NCI-H69 (cell line): ENCODE measurements around the gene USO1.
"Not testable (repeated sequence)": the region's sequence is repeated elsewhere in the genome, so short reads cannot be mapped to it uniquely, and the experiment has no call there.

Source experiments
- DNase-seq: peaks from one replicate; lab custom pipeline; 2025; lab: John Stamatoyannopoulos, UW

USO1 gene

DNA sequence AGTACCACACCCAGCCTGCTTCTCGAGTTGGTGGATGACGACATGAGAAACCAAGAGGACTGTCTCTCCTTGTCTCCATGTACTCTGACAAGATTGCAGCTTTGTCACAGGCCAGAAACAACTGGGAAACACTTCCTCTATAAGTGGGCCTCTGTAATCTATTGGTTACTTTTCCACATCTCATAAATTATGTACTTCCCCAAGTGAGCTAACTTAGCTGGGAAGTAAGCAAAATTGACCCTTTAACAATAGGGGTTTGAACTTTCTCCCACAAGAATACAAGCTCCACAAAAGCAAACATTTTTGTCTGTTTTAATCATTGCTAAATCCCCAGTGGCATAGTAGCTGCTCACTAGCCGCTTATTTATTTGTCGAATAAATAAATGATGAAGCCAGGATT, 14.1 kb upstream of the USO1 start:
- no peak for DNase-seq

DNA sequence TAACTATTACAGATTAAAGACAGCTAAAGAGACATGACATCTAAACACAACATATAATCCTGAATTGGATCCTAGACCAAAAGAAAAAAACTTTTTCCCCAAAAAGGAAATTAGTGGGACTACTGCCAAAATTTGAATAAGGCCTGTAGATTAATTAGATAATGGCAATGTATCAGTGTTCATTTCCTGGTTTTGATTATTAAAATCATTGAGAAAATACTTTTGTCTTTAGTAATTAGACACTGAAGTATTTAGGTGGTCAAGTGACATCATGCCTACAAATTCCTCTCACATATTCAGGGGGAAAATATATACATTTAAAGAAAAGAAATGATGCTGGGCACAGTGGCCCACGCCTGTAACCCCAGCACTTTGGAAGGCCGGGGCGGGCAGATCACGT, 10.4 kb upstream of the USO1 start:
- DNase-seq, result no peak

- DNase-seq, result no peak
These were observed 9.7 kb upstream of the USO1 start for GRCh38 chr4:75714704-75715103.

DNA sequence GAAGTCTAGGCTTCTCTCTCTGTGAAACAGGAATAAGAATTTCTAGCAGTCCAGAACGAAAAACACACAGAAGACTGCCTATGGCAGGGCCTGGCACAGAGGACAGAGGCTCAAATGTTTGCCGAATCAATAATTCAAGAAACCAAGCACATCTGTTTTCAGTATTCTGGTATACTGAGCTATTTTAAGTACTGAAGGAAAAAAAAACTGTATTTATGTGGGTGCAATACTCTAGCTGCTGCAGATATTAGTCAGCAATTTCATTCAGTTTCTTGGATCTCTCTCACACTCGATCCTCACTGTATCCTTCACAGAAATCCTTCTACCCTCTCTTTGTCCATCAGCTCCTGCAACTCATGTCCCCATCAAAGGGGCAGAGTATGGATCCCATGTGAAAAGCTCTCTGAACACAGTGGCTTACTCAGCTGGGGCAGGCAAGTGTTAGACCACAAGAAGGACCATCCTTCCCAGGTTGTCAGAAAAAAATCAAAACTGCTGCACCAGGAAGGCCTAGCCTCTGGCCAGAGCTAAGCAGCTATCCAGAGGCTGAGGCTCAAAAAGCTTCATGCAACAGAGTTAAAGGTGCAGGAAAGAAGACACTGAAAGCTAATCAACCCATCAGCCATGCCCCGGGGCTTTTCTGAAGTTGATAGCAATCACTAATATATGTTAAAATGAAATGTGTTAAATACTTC, 9.1 kb upstream of the USO1 start:
- DNase-seq, result no peak

GRCh38 chr4:75716054-75716453, 8.3 kb upstream of the USO1 start:
- DNase-seq, result not testable (repeated sequence)

DNA sequence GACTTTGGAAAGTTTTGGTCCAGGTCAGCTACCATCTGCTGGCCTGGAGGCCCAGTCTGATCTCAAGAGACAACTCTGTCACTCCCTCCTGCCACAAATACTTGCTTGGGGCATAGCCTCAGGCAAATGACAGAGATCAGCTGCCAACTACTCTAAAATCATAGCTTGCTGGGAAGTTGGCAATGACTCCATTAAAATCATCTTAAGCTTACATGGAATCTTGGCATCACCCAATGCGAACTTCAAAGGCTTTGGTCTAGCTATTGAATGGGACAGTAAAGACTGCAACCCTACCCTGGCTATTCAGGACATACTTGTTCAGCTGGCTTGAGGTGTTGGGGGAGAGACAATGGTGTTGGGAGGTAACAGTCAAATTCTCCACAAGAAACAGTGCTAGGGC, 7.0 kb upstream of the USO1 start:
- DNase-seq, result no peak

DNA sequence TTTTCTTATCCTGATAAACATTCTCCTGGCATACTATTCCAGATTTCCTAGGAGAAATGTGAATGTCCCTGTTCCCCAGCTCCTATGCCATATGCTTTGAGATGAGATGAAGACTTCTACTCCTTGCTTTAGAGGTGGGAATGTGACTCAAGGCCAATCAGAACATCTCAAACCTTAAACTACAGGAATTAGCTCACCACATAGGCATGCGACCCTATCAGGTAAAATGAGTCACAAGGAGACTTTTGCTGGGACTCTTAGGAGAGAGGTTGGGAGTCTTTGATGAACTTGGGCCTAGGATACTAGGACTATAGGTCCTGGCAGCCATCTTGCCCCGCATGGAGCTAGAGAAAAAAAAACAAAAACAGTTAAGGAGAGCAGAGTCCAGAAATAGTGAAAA, 5.8 kb upstream of the USO1 start:
- DNase-seq, result no peak

DNA sequence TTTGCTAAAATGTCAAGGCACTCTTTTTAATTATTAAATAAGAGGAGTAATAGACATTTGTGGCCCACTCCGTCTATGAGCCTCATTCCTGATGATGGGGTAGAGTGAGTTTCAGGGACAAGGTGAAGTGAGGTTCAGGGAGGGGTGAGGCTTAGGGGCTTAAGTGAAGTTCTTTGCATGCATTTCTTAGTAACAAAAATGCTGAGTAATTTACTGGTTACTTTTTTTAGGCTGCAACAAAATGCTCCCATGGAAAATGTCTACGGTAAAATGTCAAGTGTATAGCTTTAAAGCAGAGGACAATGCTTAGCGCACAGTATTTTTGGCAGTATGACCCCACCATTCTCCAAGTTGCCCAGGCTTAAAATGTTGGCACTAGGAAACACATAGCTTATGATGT, 2.0 kb upstream of the USO1 start:
- no peak for DNase-seq

DNA sequence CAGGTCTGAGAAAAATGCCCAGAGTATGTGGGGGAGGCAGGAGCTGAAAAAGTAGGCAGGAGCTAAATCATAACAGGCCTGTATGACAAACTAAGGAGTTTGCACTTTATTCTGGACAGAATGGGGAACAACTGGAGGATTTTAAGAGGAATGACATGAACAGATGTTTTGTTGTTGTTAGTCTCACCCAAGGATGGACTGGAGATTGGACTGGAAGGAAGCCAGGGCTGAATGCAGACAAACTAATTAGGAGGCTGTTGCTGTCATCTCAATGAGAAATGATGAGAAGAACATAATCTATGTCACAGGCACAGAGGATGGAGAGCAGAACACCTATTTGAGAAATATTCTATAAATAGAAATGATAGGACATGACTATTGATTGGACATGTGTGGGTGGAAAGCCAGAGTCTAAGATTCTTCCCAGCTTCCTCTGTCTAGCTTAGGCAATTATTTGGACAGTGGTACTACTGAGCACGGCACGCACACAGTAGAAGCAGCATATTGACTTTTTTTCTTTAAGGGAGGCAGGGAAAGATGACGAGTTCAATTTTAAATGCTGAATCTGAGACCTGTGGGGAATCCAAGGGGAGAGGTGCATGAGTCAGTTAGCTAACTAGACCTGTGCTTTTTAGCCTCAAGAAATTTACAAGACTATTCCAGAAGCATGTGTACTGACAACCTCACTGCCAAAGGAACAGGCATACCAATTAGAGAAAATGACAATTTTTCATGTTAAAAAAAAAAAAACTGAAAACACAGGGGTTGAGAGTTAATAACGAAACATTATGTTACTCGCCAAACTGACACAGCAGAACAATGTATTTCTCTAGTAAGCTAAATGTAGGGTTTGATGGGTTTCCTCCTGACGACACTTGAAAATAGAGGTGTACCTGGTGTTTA, 963 bp upstream of the USO1 start:
- peak; percentile 62 for DNase-seq

- peak; percentile 65 for DNase-seq
These were observed 719 bp downstream of the USO1 start for GRCh38 chr4:75724867-75725724.

DNA sequence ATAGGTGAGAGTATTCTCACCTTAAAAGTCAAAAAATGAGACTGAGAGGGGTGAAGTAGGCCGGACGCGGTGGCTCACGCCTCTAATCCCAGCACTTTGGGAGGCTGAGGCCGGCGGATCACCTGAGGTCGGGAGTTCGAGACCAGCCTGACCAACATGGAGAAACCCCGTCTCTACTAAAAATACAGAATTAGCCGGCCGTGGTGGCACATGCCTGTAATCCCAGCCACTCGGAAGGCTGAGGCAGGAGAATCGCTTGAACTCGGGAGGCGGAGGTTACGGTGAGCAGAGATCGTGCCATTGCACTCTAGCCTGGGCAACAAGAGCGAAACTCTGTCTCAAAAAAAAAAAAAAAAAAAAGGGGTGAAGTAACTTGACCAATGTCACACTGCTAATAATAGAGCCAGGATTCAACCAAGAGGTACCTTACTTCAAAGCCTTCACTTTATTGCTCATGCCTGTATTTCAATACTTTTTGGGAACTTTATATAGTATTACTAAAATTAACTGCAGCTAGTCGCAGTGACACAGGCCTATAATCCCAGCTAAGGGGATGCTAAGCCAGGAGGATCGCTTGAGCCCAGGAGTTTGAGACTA, 1.7 kb downstream of the USO1 start:
- not testable (repeated sequence) for DNase-seq

DNA sequence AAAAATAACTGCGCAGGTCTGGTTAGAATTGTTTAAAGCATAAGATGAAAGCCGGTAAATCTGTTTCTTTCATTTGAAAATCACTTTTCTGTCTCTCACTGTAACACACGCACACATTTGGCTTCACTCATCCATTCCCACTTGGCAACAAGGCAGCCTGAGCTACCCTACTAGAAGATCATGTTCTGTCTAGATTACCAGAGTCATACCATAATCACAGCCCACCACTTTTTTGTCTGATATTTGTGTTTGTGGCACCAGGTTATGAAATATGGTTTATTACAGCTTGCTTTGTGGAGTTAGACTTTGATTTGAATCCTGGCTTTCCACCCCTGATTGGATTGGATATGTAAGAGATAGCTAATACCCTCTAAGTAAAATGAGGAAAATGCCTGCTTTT, 2.2 kb downstream of the USO1 start:
- DNase-seq, result no peak

DNA sequence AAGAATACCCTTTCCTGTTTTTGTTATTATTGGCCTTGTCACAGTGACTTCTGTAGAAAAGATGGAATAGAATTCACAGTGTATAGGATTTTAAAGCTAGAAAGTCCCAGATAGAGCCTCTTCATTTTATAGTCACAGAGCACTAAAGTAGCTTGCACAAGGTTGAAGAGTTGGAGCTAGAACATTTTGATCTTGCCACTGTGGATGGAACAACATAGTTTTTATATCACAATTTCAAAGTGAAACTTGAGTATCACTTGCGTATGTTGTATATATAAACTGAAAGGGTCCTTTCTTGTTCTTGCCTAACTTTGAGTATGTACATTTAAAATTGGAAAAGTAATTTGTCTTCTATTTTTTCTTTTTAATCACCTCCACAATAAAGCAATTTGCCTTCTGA, 2.7 kb downstream of the USO1 start:
- DNase-seq, result no peak

- DNase-seq, result no peak
These were observed 5.5 kb downstream of the USO1 start for GRCh38 chr4:75729836-75730235.

- DNase-seq, result no peak
These were observed 9.0 kb downstream of the USO1 start for GRCh38 chr4:75733369-75733768.

- DNase-seq, result no peak
These were observed 11.1 kb downstream of the USO1 start for GRCh38 chr4:75735525-75735924.

DNA sequence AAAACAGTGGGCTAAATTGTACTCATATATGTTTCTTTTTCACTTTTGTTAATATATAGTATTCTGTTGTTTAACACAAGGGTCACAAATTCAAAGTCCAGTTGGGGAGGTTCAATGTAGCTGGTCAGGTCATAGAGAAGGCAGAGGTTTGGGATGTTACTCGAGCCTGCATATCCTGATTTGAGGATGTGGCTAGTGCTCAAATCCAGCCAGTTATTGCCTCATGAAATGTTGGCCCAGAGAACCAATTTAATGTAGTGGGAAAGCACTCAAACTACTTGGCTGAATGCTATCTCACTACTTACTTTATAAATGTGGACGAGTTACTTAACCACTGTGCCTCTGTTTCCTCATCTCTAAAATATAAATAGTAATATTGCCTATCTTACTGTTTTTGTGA, 12.5 kb downstream of the USO1 start:
- no peak for DNase-seq

DNA sequence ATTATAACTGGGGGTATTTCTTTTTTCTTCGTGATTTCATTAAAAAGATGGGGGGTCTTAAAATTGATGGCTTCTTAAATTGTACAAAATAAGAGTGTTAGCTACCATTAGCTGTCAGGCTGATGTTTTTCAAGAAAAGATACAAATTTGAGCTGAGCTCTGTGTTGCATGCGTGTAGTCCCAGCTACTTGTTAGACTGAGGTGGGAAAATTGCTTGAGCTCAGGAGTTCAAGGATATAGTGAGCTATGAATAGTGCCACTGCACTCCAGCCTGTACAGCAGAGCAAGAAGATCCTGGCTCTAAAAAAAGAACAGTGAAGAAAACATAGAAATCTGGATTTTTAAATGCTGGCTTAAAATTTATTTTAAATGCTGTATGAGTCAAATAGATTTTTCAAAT, 13.0 kb downstream of the USO1 start:
- no peak for DNase-seq

GRCh38 chr4:75741027-75741426, 16.6 kb downstream of the USO1 start:
- DNase-seq, result no peak

DNA sequence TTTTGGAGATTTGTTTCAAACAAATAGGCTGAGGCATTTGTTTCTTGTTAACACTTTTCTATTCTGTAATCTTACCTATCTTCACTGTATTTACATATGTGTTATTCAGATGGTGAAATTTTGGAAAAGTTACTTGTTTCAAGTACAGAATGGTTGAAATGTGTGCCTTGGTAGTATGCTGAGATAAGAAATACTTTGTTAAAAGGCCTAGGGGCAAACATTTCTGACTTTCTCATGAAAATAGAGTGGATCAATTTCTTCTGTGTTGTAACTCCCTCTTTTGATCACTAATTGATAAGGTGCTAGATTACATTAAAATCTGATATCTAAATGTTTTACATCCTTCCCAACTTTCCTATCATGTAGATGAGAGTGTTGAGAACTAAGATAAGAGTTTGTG, 18.1 kb downstream of the USO1 start:
- DNase-seq, result no peak

DNA sequence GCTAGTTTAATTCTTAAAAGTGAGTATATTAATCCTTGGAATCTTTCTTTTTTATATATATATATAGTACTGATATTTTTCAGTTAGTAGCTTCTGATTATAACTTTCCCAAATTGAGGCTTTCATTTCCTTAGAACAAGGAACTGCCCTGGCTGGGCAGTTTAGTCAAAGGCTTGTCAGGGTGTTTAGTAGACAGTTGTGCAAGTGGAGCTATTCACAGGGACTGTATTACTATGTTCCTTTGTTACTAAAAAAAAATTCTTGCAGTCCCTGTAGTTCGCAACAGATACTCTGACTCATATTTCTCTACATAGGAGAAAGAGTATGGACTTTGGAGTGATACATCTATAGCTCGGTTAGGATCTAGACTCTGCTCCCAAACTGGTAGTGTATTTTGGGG, 20.8 kb downstream of the USO1 start:
- DNase-seq, result no peak

GRCh38 chr4:75745721-75746199, 21.4 kb downstream of the USO1 start:
- DNase-seq, result no peak
